ENCODE measurements around the gene KIF5C. TPM values are rescaled to one million over a fixed set of nuclear protein-coding genes. Genes with fewer than 3 reads are reported as not detected.

The KIF5C gene
- total and polyA plus RNA-seq, 2 of the 13 experiments (the other 11 are each of a cell fraction or from before 2014, with no cell fraction given) = 0.15 to 0.20 TPM

- no peaks in the 10 kb centered on the region for H3K79me2 ChIP-seq (ENCODE audit: insufficient read depth, low read length)
- POLR2A ChIA-PET = no interaction called here
- FAIRE-seq (no peak), DNase-seq (ENCODE audit: low spot score) (no peak), ATAC-seq (no peak)
- BruUV-seq (replicated peaks) = no TSS peak
- no peak overlapping the region for H2AFZ ChIP-seq (ENCODE audit: low read length)
- no peak overlapping the region for H3K27ac ChIP-seq (ENCODE audit: extremely low read length, insufficient read depth, low read length)
- no peaks in the 10 kb centered on the region for H3K36me3 ChIP-seq (replicated peaks in 1 of 2; ENCODE audit: control insufficient read depth in 1 of 2, insufficient read depth in 2 of 2, low read length in 2 of 2)
- H3K9me3 ChIP-seq (ENCODE audit: low read length) = no peaks in the 10 kb centered on the region
- H3K4me2 ChIP-seq (ENCODE audit: low read depth, low read length) = no peak overlapping the region
- H3K9ac ChIP-seq (ENCODE audit: insufficient read depth, low read depth, low read length) = no peak overlapping the region
- WGBS (ENCODE audit: low lambda C conversion rate) = 37% methylated on average over 2 of the region's 2 CpGs
- H3K4me3 ChIP-seq (replicated peaks in 1 of 3; ENCODE audit: insufficient read depth in 1 of 3, low read depth in 2 of 3, low read length in 3 of 3) = no peak overlapping the region
- in situ Hi-C loops (cut with HindIII; ENCODE audit: extremely low pct_ligation_motif_present, low pct_unique_long_range_greater_than_20kb) (no loop called here), intact Hi-C loops (cut with micrococcal nuclease; ENCODE audit: unreplicated experiment) (no loop called here)
- no peaks in the 10 kb centered on the region for H4K20me1 ChIP-seq (ENCODE audit: insufficient read depth, low read length)
- 0 out of 5 replicates have a peak, but pooled peaks cover 0 to 4% of the 10 kb centered on the region in 2 experiments for H3K27me3 ChIP-seq (ENCODE audit: control insufficient read depth in 1 of 2, insufficient read depth in 2 of 2, low read length in 2 of 2)
- no peaks in the 10 kb centered on the region for H3K4me1 ChIP-seq (ENCODE audit: insufficient read depth, low read length)
- CTCF ChIA-PET (ENCODE audit: low intra/inter-chr PET ratio, low total read pairs) = no interaction called here
- no peak for TF ChIP-seq JUND (CRISPR knock-in tag; IDR thresholded peaks at IDR 0.05)
- TF ChIP-seq ZNF296 (CRISPR knock-in tag; conservative IDR thresholded peaks at IDR 0.05) = no peak
- TF ChIP-seq ZNF513 (CRISPR knock-in tag; conservative IDR thresholded peaks at IDR 0.05) = no peak
- no peak for TF ChIP-seq NFAT5 (CRISPR knock-in tag; IDR thresholded peaks at IDR 0.05)
- TF ChIP-seq ZNF337 (CRISPR knock-in tag; IDR thresholded peaks at IDR 0.05; ENCODE audit: borderline replicate concordance, low read depth) = no peak
- no peak for TF ChIP-seq NR1H2 (CRISPR knock-in tag; IDR thresholded peaks at IDR 0.05; ENCODE audit: borderline replicate concordance, low read depth)
Measured at GRCh38 chr2:149061133-149061745, 186.2 kb downstream of the KIF5C start.
